Activated CD4-positive, alpha-beta T cell treated with anti-CD3 and anti-CD28 coated beads, Interleukin-2, amount 50 U/mL, for 1 hour (primary cell): ENCODE data around the gene GABRG3.
"Not testable (repeated sequence)": the region's sequence is repeated elsewhere in the genome, so short reads cannot be mapped to it uniquely, and the experiment has no call there.

Experiments used
- DNase-seq: peaks from one replicate; pipeline ENCODE4 v3.0.0-alpha.2; 2020

Gene GABRG3

DNA sequence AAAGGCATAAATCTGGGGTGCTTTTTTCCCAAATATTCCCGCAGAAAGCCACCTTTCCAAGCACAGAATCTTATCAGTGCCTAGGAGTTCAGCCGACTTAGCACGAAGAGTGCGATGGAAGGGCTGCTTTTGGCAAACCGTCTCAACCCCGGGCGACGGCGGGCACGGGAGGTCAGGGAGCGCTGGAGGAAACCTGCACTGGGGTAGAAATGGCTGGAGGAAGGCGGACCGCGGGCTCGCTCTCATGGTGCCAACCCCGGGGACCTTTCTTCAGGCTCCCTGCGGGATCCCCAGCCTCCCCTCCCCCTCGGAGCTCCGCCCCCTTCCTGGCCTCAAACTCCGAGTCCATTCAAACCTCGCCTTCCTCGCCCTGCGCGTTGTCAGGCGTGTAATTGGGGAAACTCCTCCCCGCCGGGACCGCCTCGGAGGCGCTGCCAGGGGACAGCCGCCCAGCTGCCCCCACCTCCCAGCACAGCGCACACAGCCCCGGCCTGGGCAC, at the start of gene GABRG3:
Gene GABRG3 (plus strand): TSS at position 470 of the 499 bp plus-strand sequence.
- no peak for DNase-seq

DNA sequence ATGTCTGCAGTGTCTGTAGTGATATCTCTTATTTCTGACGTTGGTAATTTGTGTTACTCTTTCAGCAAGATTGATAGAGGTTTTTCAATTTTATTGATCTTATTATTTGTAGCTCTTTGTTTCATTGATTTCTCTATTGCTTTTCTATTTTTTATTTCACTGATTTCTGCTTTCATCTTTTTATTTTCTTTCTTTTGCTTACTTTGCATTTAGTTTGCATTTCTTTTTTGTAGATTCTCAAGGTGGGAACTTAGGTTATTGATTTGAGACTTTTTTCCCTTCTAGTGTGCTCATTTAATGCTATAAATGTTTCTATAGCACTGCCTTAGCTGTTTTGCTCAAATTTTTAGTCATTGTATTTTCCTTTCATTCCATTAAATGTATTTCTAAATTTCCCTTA, 49.5 kb upstream of the GABRG3 start:
- DNase-seq: no peak

DNA sequence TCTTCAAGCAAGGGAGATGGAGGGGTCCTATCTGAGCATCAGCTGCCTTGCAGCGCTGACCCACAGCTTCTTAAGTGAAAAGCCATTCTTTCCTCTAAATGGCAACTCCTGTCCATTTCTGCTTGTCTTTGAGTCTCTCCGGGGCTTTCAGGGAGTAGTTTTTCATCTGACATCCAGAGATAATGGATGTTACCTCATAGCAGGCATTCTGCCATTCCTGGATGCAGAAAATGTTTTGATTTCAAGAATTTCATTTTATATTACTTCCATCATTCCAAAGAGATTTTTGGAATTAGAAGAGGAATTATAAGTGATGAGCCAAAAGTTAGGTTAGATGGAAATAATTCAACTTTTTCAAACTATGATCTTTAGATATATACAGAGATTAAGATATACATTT, 44.9 kb upstream of the GABRG3 start:
- DNase-seq: no peak

DNA sequence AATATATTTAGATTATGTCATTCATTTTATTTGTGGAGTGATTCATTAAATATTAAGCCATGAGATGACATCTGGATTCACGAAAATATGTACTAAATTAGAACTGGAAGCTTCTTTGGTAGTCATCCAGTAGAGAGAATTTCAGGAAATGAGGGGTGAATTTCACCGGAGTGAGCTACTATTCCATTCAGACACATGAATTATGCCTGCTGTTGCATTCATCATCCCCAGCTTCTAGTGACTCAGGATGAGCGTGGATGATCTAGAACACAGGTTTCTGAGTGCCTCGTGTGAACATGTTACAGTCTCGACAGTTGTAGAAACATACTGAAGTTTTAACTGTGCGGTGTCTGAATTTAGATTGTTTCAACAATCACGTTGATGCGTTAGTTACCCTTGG, 42.9 kb upstream of the GABRG3 start:
- no peak for DNase-seq

DNA sequence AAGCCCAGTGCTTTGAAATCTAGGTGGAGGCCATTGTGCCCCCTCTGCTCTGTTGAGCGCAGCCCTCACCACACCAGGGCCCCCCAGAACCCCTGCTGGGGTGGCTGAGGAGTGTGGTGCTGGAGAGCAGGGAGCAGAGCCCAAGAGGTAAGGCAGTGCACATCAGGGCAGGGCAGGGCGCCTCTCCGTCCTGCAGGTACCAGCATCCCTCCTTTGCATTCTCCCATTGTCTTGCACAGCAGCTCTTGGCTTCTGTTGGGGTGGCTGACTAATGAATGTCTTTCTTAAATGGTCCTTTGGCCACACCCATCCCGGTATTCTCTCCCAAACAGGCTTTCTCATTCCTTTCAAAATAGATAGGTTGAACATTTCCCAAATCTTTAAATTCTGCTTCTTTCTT, 41.4 kb upstream of the GABRG3 start:
- DNase-seq: no peak

DNA sequence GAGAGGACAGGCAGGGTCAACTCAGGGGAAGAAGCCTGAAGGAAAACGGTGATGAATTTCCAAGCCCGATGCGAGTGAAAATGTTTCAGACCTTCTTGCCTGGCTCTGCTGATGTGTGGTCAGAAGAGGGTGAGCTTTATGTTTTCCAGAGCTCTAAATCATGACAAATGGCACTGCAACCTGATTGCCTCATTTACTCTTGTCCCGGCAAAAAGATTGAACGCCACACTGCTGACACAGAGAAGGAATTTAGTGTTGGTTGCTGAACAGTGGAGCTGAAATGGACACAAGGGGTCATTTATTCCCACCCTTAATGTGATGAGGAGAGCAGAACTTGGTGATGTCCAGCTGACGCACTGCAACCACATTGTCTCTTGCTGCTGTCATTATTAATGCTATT, 36.1 kb upstream of the GABRG3 start:
- DNase-seq: no peak

DNA sequence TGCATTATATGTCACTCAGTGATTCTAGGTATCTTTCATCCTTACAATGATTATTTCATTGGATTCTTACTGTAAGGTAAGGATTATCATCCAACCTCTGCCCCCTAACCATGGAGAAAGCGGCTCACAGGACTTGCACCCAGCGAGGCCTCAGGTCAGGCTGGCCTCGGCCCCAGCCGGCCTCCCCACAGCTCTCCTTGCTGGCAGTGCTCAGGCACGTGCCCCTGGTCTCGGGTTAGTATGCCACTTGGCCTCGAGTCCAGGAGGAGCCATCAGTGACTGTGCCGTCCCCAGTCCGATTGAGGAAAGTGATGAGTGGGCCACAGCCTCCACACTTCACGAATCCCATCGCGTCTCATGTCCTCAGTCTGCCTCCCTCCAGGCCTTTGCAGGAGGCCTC, 35.7 kb upstream of the GABRG3 start:
- no peak for DNase-seq

DNA sequence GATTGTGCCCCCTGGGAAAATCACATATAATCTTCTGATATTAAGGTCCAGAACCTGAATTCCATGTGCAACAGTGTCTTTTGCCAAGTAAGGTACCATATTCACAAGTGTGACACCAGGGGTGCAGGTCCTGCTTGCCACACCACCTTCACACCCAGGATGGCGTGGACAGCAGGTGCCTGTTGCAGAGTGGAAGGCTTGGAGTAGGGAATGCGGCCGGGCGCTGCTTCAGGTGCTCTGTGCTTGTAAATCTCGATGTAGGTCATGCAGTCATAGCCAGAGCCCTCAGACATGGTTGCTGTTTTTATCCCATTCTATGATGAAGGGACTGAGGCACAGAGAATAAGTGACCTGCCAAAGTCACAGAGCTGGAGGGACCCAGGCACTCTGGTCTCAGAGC, 34.5 kb upstream of the GABRG3 start:
- DNase-seq: no peak

DNA sequence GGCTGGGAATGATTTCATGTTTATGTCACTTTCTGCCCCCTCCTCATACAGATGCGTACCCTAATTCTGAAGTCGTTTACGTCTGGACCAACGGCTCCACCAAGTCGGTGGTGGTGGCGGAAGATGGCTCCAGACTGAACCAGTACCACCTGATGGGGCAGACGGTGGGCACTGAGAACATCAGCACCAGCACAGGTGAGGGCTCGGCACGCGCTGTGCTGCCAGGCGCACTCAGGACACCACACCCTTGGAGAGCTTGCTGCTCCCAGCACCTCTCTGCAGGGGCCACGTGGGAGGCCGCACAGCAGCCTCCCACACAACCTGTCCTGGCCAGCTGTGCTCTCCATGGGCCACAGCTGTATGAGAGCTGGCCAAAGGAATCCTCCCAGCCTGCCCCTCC, 33.8 kb upstream of the GABRG3 start:
- DNase-seq: no peak

DNA sequence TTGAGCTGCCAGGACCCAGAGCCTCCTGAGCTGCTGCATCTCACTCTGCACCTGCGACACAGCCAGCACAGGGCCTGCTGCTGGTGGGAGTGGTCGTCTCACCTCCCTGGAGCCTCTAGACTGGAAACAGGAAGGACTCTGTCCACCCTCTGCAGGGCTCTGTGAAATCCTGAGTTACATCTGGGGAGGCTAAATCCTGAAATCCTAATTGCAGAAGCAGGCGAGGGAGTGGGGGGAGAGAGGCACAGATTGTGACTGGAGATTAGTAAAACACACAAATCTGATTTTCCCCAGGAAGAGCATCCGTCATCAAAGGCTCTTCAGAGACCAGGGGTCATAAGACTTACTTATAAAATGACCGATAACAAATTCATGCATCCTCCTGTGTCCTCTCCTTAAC, 31.6 kb upstream of the GABRG3 start:
- no peak for DNase-seq

DNA sequence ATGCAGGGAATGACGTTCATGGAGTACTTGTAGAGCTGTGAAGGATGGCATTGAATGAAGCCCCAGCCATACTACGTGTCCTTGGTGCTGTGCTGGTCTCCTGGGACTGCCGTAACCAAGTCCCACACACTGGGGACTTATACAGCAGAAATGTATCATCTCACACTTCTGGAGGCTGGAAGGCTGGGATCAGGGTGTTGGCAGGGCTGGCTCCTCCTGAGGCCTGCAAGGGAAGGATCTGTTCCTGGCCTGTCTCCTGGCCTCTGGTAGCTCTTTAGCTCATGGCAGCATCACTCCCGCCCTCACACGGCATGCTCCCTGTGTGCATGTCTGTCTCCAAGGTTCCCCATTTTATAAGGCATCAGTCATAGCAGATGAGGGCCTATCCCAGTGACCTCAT, 29.5 kb upstream of the GABRG3 start:
- no peak for DNase-seq

DNA sequence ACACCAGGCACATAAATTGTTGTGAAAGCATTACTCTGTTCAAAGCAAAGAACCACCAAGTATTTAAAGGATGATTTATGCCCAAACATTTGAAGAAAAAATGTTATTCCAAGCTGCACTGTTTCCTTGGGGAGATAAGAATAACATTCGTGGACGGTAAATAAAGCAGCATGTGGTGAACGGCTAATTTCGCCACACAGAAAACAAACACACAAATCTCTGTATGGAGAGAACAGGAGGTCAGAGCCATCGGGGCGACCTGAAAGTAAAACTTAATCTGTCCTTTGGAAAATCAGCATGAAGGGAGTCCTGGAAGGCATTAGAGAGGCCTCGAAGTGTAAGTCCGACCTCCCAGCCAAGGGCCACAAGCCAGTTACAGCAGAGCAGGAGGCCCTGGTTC, 27.1 kb upstream of the GABRG3 start:
- DNase-seq: no peak

DNA sequence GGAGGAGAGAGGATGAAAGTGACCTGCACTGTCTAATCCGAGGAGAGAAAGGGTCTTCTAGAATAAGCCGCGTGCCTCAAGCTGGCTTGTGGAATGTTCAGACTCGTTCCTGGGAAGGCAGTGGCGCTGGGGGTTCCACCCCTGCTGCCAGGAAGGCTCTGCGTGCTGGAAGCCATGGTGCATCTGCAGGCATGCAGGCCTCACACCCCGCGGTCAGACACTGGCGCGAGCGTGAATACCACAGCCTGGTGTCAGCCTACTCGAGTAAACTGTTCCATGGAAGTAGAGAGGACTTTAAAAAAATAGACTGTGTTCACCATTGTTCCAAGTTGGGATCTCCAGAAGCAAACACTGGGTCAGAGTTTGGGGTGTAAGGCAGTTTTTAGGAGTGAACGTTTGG, 25.9 kb upstream of the GABRG3 start:
- DNase-seq: no peak

DNA sequence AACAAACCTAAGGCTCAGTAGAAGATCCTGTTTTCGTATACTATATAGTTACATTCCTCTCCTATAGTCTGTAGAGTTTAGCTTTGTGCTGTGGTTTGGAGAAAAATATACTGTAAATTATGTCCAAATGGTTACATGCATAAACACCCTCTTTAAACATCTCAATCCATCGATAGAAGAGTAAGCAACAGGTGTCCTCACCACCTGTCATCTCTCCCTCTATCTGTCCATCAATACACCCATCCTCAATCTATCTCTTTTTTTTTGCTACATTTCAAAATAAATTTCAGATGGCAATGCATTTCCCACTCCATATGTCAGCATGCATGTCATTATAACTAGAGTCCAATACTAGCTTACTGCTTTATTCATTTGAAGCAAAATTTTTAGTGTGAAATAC, 21.0 kb upstream of the GABRG3 start:
- DNase-seq: no peak

DNA sequence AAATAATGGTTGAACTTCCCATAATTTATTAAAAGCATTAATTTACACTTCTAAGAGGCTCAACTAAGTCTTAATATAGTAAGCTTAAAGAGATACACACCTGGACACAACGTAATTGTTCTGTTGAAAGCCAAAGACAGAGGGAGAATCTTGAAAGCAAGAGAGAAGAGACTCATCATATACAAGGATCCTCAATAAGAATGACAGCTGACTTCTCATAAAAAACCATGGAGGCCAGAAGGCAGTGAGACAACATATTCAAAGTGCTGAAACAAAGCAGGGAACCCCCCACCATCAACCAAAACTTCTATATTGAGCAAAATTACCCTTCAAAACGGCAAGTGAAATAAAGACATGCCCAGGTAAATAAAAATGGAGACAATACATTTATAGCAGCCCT, 16.6 kb upstream of the GABRG3 start:
- no peak for DNase-seq

DNA sequence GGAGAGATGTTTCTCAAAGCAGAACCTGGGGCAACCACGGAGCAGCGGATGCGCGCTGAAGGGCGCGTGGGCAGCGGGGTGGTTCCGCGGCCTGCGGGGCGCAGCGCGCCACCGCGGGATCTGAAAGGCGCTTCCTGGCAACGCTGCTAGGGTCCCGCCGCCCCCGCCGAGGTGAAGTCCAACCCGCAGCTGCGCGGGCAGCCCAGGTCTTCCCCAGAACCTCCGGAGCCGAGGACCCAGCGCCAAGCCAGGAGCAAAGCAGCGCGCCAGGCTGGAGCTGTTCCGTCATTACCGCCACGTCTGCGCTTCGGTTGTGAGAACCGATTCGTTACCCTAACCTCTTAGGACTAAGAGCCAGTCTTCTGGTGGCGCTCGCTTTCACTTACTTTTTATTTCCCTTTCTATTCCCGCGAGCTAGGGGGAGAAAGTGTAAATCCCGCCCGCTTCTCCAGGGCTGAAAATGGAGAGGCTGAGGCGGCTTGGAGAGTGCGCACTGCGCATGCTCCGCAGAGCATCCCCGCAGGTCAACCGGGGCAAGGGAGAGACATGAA, 3.2 kb upstream of the GABRG3 start:
- DNase-seq: no peak

DNA sequence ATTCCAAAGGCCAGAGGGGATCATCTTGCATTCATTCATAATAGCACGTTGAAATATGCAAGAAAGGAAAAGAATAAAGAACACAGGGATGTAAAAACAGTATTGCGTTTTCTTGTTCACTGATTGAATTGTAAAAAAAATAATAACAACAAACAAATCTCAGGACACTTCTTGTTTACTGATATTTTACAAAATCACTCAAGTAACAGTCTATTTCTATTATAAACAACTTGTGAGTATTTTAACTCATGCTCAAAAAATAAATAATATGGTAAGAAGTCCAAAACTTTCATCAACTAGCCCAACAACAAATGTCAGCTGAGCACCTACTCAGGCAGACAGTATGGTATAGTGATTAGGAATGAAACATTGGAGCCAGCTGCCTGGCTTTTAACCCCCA, 2.2 kb upstream of the GABRG3 start:
- no peak for DNase-seq

DNA sequence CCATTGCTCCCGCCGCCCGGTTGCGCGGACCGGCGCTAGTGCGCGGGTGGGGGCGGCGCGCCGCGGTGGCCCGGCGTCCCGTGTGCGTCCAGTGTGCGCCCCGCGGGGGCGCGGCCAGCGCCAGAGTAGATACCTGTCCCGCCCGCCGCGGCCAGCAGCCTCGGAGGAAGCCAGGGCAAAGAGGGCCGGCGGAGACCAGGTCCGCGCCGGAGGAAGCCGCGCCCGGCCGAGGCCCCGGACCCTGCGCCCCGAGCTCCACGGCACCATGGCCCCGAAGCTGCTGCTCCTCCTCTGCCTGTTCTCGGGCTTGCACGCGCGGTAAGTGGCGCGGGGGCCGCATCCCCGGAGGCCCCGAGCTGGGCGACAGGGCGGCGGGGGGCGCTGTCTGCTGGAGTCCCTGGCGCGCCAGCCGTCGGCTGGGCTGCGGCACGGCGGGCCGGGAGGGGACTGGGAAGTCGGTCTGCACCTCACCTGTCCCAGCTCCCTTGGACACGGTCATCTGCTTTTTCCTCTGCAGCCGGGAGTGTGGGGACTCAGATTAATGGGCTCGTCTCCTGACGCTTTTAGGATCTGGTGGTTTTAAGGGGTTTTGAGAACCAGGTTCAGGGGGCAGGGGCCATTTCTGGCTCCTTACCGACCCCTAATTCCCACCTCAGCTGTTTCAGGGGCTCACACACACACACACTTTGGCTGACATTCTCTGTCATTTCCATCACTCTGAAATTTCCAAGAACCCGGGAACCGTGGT, 464 bp downstream of the GABRG3 start:
- DNase-seq: no peak

DNA sequence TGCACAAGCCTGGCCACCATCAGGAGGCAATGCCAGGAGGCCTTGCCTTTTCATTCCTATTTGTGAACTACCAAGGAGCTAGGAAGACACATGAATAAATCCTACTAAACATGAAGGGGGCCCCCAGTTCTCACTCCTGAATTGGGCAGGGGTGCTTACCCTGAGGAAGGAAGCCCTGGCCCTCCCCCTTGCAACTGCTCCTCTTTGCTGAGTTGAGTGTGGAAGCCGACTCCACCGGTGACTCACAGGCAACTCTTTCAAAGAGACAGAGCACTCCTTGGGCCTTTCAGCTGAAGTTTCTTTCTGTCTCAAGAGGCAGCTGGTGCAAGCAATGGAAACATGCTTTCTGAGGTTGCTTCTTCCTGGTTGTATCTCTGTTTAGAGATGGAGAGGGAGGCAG, 1.7 kb downstream of the GABRG3 start:
- no peak for DNase-seq

DNA sequence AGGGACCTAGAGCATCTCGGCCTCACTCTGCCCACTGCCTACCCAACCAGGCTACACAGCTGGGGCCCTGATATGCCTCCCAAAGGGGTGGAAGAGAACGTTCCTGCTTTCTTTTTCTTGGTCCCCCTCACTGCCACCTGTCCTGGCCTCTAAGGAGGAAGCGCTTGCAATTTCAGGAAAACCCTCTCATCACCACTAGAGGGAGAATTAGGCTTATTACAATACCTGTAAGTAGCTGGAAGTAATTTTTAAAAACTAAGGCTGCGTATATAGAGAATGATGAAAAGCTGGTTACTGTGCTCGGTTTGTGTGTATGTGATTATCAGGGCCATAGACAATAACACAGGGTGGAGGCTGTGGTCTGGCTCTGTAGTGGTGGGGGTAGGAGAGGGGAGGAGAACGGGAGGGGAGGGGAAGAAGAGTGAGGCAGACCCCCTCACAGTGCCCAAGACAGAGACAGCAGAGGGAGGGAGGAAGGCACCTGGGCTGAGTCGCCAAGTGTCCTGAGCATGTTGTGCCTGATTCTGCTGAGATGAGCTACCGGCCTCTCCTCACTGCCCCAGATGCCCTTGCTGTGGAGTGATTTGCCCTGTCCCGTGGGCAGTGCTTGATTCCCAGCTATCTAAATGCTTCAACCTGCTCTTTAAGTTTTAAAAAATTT, 3.3 kb downstream of the GABRG3 start:
- no peak for DNase-seq

DNA sequence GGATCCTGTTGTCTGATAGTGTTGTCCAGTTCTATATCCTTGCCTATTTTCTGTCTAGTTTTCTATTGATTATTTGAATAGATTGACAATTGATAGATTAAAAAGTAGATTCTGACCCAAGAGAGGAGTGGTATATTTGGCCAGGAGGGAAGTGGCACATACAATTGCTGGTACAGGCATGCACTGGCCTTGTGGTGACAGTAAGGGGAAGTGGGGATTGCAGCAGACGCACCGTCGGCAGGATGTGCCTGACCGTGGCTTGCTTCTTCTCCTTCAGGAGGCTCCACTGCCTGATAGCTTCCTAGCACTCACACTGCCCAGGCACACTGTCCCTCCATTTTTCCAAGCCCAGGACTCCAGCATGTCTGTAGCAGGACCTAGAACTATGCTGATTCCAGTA, 10.5 kb downstream of the GABRG3 start:
- no peak for DNase-seq

DNA sequence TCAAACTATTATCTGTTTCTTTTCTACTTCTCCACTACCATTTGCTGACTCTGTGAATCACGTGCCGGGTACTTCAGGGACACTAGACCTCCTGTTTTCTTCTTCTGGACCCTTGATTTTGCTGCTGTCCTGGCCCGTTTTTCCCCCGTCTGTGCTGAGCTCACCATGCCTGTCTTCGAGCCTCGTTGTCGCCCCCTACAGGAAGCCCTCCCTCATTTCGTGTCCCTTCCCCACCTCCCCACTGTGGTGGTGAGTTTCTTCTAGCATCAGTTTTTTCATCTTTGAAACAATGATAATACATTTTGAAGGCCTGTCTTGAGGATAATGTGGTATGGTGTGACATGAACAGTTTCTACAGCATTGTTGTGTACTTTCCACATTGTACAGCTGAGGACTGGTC, 12.8 kb downstream of the GABRG3 start:
- no peak for DNase-seq

DNA sequence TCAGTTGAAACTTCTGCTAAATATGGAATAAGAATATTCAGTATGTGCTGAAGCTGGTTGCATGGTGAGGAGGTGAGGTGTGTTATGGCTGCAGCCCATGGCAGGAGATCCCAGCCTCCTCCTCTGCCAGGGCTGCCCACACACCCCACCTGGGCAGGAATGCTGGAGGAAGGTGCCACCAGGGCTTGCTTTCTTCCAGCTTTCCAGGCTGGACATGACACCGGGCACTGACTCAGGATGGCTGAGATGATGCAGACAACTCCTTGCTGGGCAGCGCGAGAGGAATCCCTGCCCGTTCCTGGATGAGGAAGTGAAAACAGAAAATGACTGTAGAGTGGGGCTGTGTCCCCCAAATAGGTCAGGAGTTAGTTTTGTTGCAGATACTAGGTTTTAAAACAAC, 14.1 kb downstream of the GABRG3 start:
- no peak for DNase-seq

DNA sequence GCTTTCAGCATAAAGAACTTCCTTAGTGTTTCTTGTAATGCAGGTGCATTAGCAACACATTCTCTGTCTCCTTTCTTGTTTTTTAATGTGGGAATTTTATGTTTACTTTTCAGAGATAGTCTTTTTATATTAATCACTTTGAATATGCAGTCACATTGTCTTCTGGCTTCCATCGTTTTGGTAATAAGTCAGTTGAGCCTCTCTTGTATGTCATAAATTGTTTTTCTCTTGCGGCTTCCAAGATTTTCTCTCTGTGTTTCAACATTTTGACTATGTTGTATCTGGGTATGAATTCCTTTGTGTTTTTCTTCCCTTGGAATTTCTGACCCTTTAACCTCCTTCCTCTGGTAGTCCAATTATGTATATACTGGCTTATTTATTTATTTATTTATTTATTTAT, 25.3 kb downstream of the GABRG3 start:
- DNase-seq: no peak

DNA sequence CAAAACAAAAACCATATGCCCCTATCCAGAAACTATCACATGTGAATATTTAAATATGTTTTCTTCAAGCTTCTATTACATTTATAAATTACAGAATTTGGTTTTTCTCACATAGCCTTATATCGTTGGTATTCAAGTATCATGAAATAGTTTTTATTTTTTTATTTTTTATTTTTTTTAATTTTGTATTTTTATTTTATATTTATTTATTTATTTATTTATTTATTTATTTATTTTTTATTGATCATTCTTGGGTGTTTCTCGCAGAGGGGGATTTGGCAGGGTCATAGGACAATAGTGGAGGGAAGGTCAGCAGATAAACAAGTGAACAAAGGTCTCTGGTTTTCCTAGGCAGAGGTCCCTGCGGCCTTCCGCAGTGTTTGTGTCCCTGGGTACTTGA, 32.0 kb downstream of the GABRG3 start:
- not testable (repeated sequence) for DNase-seq
